ENCODE measurements around the gene MTA1. TPM values are rescaled to one million over a fixed set of nuclear protein-coding genes. Genes with fewer than 3 reads are reported as not detected.

The MTA1 gene
- total RNA-seq, 1 experiment from 2014 or later: 47.9 TPM

GRCh38 chr14:105496831-105497591 is 77.4 kb downstream of the MTA1 start:
- DNase-seq (ENCODE audit: low read depth): no peak

GRCh38 chr14:105497671-105498429 is 78.2 kb downstream of the MTA1 start:
- DNase-seq (ENCODE audit: low read depth): no peak

GRCh38 chr14:105498430-105499255 is 79.0 kb downstream of the MTA1 start:
- DNase-seq (ENCODE audit: low read depth): no peak

GRCh38 chr14:105499256-105500035 is 79.8 kb downstream of the MTA1 start:
- DNase-seq (ENCODE audit: low read depth): no peak

GRCh38 chr14:105500036-105500725 is 80.6 kb downstream of the MTA1 start:
- DNase-seq (ENCODE audit: low read depth): no peak

GRCh38 chr14:105500726-105501101 is 81.1 kb downstream of the MTA1 start:
- no peak for DNase-seq (ENCODE audit: low read depth)

- no peak for DNase-seq (ENCODE audit: low read depth)
Observed at GRCh38 chr14:105501504-105502291, 82.1 kb downstream of the MTA1 start.

- DNase-seq (ENCODE audit: low read depth): no peak
Observed at GRCh38 chr14:105502446-105503295, 83.0 kb downstream of the MTA1 start.

- no peak for DNase-seq (ENCODE audit: low read depth)
Observed at GRCh38 chr14:105503296-105503640, 83.6 kb downstream of the MTA1 start.

GRCh38 chr14:105503935-105504692 is 84.5 kb downstream of the MTA1 start:
- DNase-seq (ENCODE audit: low read depth): no peak

GRCh38 chr14:105505101-105505500 is 85.5 kb downstream of the MTA1 start:
- no peak for DNase-seq (ENCODE audit: low read depth)

- DNase-seq (ENCODE audit: low read depth): no peak
Observed at GRCh38 chr14:105507247-105507646, 87.6 kb downstream of the MTA1 start.

GRCh38 chr14:105508069-105508468 is 88.4 kb downstream of the MTA1 start:
- no peak for DNase-seq (ENCODE audit: low read depth)

- no peak for DNase-seq (ENCODE audit: low read depth)
Observed at GRCh38 chr14:105508601-105509000, 89.0 kb downstream of the MTA1 start.

- DNase-seq (ENCODE audit: low read depth): no peak
Observed at GRCh38 chr14:105517096-105517495, 97.5 kb downstream of the MTA1 start.

GRCh38 chr14:105519946-105520698 is 100.5 kb downstream of the MTA1 start:
- DNase-seq (ENCODE audit: low read depth): no peak

Measured in LHCN-M2 (cell line).